DLD1 (cell line): ENCODE results near the gene CYB5R2.

Experiments
- in situ Hi-C: cut with HindIII; loops from 2 replicates; pipeline ENCODE4 v1.10.0; 2017; ENCODE audit warnings: low sequenced_read_pairs

The CYB5R2 gene

DNA sequence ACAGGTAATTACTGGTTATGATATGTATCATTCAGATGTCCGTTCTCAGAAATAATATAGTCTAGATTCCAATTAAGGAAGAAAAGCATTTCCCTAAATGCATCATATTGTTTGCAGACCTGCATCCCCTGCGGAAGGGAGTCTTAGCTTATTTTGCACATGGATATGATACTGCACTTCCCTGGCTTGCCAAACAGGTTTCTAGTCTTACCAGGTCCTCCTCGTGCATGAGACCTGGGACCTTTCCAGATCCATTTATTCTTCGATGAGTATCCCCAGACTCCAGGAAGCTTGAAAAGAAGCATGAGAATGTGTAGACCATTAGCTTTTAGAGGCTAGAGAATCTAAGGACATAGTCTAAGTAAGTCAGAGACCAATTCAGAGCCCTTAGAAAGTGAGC is 30.6 kb downstream of the CYB5R2 start:
- in situ Hi-C loops: loop anchor here (10.0 kb wide), 1 partner anchor 68 kb away; no protein-coding TSS in a partner anchor

DNA sequence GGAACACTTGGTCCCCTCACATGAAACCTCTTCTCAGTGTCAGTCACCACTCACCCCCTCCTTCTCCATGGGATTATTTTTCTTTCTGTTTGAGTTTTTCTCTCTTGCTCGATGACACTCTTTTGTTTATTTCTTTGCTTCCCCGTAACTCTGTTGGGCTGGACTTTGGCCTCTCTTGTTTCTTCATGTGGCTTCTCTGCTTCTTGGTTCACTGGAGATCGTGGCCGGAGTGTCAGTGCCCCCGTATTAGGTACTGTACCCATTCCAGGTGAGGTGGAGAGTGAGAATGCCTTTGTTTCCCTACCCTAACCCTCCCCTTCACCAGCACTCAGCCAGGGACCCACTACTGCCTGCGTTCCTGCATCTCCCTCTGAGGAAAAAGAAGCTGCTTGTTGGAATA is 32.5 kb downstream of the CYB5R2 start:
- in situ Hi-C loops: loop anchor here (10.0 kb wide), 1 partner anchor 66 kb away; no protein-coding TSS in a partner anchor

DNA sequence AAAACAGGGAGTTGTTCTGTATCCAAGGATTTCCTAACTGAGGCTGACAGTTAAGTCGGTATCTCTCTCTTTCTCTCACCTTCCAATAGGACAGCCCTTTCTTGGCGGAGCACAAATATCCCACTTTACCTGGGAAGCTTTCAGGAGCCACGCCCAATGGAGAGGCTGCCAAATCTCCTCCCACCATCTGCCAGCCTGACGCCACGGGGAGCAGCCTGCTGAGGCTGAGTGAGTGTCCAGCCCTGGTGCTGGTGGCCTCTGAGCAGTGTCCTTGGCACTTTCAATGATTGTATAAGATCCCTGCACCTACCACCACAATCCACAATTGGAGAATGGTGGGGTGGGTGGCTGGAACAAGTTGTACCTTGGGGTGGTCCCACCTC is 33.7 kb downstream of the CYB5R2 start:
- in situ Hi-C loops: loop anchor here (10.0 kb wide), 1 partner anchor 65 kb away; no protein-coding TSS in a partner anchor

DNA sequence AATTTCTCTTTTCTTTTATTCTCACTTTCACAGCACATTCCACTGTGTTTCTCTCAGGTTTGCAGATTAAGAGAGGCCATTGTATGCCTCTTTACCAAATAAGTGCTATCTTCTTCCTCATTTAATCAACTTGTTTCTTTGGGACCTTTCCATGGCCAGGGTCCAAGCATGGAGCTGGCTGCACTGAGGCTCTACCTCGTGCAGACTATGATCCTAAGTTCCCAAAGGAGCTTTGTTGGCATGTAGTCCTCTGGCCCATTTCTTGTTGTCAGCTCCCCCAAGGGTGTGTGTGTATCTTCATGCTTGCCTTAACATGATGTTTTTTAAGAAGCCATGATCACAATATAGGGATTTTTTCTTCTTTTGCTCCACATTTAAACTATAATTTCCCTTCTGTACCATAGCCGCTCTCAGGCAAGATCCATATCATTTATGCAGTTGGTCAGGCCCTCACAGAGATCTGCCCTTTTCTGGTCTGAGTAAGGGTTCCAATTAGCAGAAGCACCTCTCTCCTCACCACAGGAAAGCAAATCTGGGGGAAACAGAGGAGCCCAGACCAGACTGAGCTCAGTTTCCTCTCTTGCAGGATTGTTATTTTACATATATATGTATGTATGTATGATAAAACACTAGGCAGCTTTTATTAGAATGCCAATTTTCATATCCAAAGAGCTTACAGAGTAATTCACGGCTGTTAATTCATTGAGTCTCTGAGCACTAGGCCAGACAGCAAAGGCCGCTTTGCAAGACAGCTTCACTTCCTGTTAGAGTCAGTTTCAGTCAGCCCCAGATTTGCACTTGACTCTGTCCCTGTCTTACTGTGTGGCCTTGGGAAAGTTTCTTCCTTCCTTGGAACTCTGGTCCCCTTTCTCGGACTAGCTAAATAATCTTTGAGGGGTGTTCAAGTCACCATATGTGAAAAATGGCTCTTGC is 34.3 kb downstream of the CYB5R2 start:
- in situ Hi-C loops: no loop called here

DNA sequence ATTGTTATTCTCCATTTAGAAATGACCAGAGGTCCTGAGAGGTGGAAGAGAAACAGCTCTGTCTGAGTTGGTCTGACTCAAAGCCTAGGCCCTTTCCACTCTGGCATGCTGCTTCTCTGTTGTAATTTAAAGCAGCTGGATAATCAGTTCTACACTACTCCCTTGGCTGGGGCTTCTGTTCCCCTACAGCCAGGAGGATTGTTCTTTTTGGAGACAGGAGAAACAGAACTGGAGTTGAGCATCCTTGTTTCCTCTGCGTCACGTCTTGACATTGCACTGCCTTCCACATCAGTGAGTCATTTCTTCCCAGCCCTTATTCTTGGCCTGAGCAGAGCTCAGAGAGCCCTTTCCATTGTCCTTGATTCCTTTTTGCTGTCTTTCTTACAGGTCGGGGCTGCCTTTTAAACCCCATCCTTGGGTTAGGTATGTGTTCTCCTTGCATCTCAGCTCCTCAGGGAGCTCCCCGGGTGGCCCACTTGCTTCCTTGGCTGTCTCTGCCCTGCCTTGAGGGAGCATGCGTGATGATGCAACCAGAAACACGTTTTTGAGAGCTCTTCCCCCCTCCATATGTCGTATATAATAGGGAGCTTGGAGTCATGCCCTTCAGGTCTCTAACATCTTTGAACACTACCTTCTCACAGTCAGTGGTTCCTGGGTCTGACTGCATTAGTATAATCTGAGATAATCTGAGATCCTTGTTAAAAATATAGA is 35.7 kb downstream of the CYB5R2 start:
- in situ Hi-C loops: no loop called here

GRCh38 chr11:7636350-7636749 is 37.0 kb downstream of the CYB5R2 start:
- in situ Hi-C loops: no loop called here

DNA sequence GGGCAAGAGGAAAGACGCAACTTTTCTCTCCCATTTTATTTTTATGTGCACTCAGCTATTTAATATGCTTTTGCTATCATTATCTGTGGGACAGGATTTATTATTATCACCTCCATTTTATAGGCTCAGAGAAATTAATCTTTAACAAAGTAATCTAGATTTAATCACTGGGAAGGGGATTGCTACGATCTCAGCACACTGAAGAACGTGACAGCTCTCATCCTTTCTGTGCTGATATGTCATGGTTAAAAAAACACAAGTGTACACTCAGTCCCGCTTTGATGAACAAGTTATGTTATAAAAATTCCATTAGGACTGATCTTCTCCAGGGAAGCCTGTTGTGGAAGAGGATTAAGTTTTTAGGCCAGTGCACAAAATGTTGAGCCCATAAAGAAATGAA is 37.6 kb downstream of the CYB5R2 start:
- in situ Hi-C loops: no loop called here

- in situ Hi-C loops: no loop called here
Measured at GRCh38 chr11:7635137-7635536, 38.2 kb downstream of the CYB5R2 start.

DNA sequence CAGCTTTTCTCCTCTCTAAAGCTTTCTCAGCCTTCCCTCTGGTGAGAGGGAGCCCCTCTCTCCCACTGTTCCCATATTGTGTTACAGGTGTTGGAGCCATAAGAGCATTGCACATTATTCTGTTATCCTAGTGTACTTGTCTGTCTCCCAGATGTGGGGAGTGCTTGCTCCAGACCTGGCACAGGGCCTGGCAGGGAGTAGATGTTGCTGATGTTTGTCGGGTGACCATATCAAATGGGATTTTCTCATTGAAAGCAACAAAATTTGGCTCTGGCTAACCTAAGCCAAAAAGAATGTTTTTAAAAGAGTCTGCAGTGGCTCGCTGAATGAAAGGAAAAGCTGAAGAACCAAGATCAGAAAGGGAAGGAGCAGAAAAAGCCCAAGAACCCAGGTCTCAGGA is 41.1 kb downstream of the CYB5R2 start:
- in situ Hi-C loops: no loop called here

GRCh38 chr11:7630002-7630401 is 43.3 kb downstream of the CYB5R2 start:
- in situ Hi-C loops: no loop called here

DNA sequence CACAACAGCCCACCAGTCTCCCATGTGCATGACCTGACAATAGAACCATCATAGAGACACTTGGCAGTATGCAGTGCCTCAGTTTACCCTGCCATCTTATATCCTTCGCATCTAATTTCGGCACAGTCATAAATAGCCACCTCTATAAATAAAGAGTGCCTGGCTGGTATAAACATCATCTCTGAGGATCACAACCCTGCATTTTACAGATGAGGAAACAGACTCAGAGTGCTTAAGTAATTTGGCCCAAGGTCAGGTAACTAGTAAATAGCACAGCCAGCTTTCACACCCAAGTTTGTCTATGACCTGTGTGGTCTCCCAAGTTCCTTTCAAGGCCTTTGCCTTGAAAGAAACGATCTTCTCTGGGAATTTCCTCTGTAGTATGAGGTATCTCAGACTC is 44.6 kb downstream of the CYB5R2 start:
- in situ Hi-C loops: no loop called here

DNA sequence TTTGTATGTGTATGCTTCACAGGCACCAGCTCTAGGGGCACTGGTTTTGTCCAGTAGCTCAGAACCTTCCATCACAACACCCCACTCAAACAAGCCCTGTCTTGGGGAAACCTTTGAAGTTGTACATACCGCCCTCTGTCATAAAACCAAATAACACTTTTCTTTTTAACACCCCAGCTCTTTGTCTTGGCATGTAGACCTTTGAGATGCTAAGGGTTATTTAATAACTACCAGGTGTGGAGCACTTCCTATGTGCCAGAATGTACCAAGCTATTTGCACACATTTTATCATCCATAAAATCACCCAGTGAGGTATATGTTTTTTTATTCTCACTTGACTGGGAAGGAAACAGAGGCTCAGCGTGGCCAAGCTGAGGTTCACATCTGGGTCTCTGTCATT is 50.6 kb downstream of the CYB5R2 start:
- in situ Hi-C loops: no loop called here

- in situ Hi-C loops: no loop called here
Measured at GRCh38 chr11:7621554-7621953, 51.7 kb downstream of the CYB5R2 start.

GRCh38 chr11:7621090-7621489 is 52.2 kb downstream of the CYB5R2 start:
- in situ Hi-C loops: no loop called here

DNA sequence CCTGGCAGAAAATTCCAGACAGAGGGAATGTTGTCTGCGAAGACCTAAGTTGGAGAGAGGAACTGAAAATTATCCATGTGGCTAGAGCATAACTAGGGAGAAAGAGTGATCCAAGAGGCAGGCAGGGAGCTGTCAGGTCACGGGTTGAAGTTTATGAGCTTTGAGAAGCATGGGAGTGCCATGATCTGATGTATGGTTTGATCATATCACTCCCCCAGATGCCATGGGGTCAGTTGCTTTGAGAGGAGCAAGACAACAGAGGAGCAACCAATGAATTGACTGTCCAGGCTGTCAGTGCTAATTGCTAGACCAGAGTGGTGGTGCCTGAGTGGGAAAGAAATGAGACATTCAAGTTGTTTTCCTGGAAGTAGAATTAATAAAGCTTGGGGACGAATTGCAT is 54.0 kb downstream of the CYB5R2 start:
- in situ Hi-C loops: no loop called here

DNA sequence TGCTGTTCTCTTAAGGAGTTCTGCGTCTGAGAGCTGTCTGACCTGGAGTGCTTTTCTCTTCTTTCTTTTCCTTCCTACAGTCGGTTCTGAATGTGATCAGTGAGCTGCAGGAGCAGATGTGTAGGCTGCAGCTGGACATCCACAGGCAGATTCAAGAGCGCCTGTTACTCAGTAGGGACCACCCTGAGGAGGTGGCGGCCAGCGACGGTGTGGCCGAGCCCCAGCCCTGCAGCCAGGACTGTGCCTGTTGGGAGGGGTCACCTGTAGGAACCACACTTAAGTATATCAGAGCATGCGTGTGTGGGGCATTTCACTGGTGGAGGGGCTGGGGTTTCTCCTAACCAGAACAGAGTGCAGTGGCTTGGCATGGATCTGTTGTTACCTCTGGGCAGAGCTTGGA is 56.3 kb downstream of the CYB5R2 start:
- in situ Hi-C loops: no loop called here
